ENCODE results near the gene ECHS1. TPM values are rescaled to one million over a fixed set of nuclear protein-coding genes. Genes with fewer than 3 reads are reported as not detected.

Gene ECHS1
- total and polyA plus RNA-seq, 2 of the 8 experiments (the other 6 are each of a cell fraction or from before 2014, with no cell fraction given), result 41.7 to 101 TPM

- no peak overlapping the region for H3K23ac ChIP-seq (ENCODE audit: insufficient read length)
- H3K14ac ChIP-seq (ENCODE audit: insufficient read length), result no peak overlapping the region
- no peak overlapping the region for H3K56ac ChIP-seq (replicated peaks; ENCODE audit: insufficient read length, low read depth, low read length)
- no peaks in the 10 kb centered on the region for H3K79me1 ChIP-seq (ENCODE audit: low read depth, low read length)
- no peak overlapping the region for H3K4me3 ChIP-seq (ENCODE audit: extremely low read depth in 1 of 4, insufficient read depth in 2 of 4, low read depth in 3 of 4, low read length in 4 of 4)
- H3K4me1 ChIP-seq (replicated peaks in 1 of 4; ENCODE audit: control insufficient read depth in 3 of 4, insufficient read depth in 4 of 4, low read length in 3 of 4), result peaks cover 0 to 27% (median 6%) of the 10 kb centered on the region in 4 experiments; a peak in 6 of 7 replicates
- no peak overlapping the region; the same call in 1 of the 2 replicates for H4K8ac ChIP-seq (ENCODE audit: extremely low read depth, insufficient read depth, low read length)
- no peak overlapping the region for H4K5ac ChIP-seq (ENCODE audit: insufficient read length, low read depth, low read length)
- H3K79me2 ChIP-seq (ENCODE audit: control insufficient read depth in 1 of 2, insufficient read depth in 2 of 2, low read length in 2 of 2), result no peaks in the 10 kb centered on the region
- no peak overlapping the region for H3K27ac ChIP-seq (ENCODE audit: low read depth, low read length)
- H3K18ac ChIP-seq (ENCODE audit: extremely low read depth, low read length), result no peak overlapping the region
- no peak overlapping the region for H2AK5ac ChIP-seq (ENCODE audit: low read depth, low read length)
- 0 out of 2 replicates have a peak overlapping the region, but pooled peaks have one; percentile 48 for H2BK20ac ChIP-seq (ENCODE audit: low read length)
- H3K4me2 ChIP-seq (ENCODE audit: insufficient read depth in 1 of 2, low read depth in 2 of 2, low read length in 2 of 2), result no peak overlapping the region
- H2BK12ac ChIP-seq (ENCODE audit: low read depth, low read length), result peak overlapping the region; percentile 94; the same call in 1 of the 2 replicates
- H2BK15ac ChIP-seq (ENCODE audit: low read length), result 0 out of 2 replicates have a peak overlapping the region, but pooled peaks have one; percentile 92
- H3K27me3 ChIP-seq (replicated peaks in 1 of 4; ENCODE audit: control insufficient read depth in 3 of 4, extremely low read depth in 1 of 4, insufficient read depth in 3 of 4, low read length in 3 of 4), result peaks cover 17 to 67% (median 55%) of the 10 kb centered on the region in 4 experiments
- POLR2A ChIA-PET (ENCODE audit: partially characterized antibody), result interaction anchor here (1.0 to 4.3 kb wide), 5 partner anchors 14 to 33 kb away, joined by 3 to 24 read pairs (median 8); partner anchors contain the start of genes FUOM and PRAP1
- peak; percentile 28 for TF ChIP-seq EZH2 (IDR thresholded peaks at IDR 0.05; ENCODE audit: low read depth, low read length, severe bottlenecking)
- TF ChIP-seq JUND (IDR thresholded peaks at IDR 0.05; ENCODE audit: low read length), result no peak
- H2BK120ac ChIP-seq (replicated peaks; ENCODE audit: low read depth, low read length), result no peak overlapping the region
- H3K9me3 ChIP-seq (ENCODE audit: insufficient read depth in 2 of 2, low read depth in 1 of 2, low read length in 1 of 2), result peaks cover 0 to 2% of the 10 kb centered on the region in 2 experiments; a peak in 1 of 4 replicates
- WGBS, 2 experiments (ENCODE audit: extremely low coverage in 1 of 2, insufficient coverage in 1 of 2, insufficient read length in 1 of 2, insufficient replicate concordance in 2 of 2, low coverage in 1 of 2, low lambda C conversion rate in 2 of 2, missing lambda C conversion rate in 1 of 2), result 78% methylated on average over 12 of the region's 12 CpGs; no CpG with 5 or more reads in 1 of the 2 experiments
- FAIRE-seq, result no peak
- peaks cover 6% of the 10 kb centered on the region; the same call in 1 of the 2 replicates for H3K23me2 ChIP-seq (ENCODE audit: low read depth, low read length)
- no peak for DNase-seq (ENCODE audit: low read depth in 1 of 2, low spot score in 2 of 2)
- no peaks in the 10 kb centered on the region for H3K36me3 ChIP-seq (ENCODE audit: control insufficient read depth in 2 of 4, insufficient read depth in 4 of 4, low read length in 3 of 4)
- no peak overlapping the region for H2AFZ ChIP-seq (ENCODE audit: low read length)
- H3K9ac ChIP-seq (replicated peaks in 1 of 4; ENCODE audit: extremely low read depth in 1 of 4, low read depth in 3 of 4, low read length in 3 of 4), result no peak overlapping the region
- CTCF ChIA-PET (ENCODE audit: partially characterized antibody), result interaction anchor here (0.5 to 5.3 kb wide), 9 partner anchors 9 to 195 kb away, joined by 3 to 57 read pairs (median 15); partner anchors contain the start of gene CALY
- H2BK5ac ChIP-seq (ENCODE audit: low read depth, low read length), result peak overlapping the region; percentile 27; the same call in 1 of the 2 replicates
- no peak overlapping the region for H3K4ac ChIP-seq (replicated peaks; ENCODE audit: insufficient read length, low read depth, low read length)
- no peak overlapping the region for H4K91ac ChIP-seq (replicated peaks; ENCODE audit: insufficient read length, low read length)
- H4K20me1 ChIP-seq (replicated peaks in 1 of 2; ENCODE audit: control insufficient read depth in 1 of 2, insufficient read depth in 2 of 2, low read length in 2 of 2), result peaks cover 0 to 2% of the 10 kb centered on the region in 2 experiments
Measured at GRCh38 chr10:133327651-133328357, 45.4 kb downstream of the ECHS1 start.
